Liver (tissue), 9 donors: ENCODE measurements around the gene SYNGR1. TPM values are rescaled to one million over a fixed set of nuclear protein-coding genes. Genes with fewer than 3 reads are reported as not detected.

Experiments
- DNase-seq: peaks from one replicate; pipeline ENCODE4 v3.0.0-alpha.2; 2017; ENCODE audit warnings: low spot score
- H3K27ac ChIP-seq, 2 donors: one replicate each; pipeline ENCODE4 v1.7.0; 2013; ENCODE audit warnings: inconsistent platforms in 2 of 2, low read length in 2 of 2, control low read depth in 1 of 2, low read depth in 1 of 2, mild to moderate bottlenecking in 1 of 2
- H3K27me3 ChIP-seq, 4 donors: one replicate each; pipeline versions ENCODE4 v1.6.1 to v1.7.0; 2013; ENCODE audit warnings: low read length in 3 of 4, inconsistent platforms in 1 of 4, mild to moderate bottlenecking in 1 of 4, moderate library complexity in 1 of 4; ENCODE audit not compliant: control insufficient read depth in 4 of 4, insufficient read depth in 4 of 4
- H3K36me3 ChIP-seq, 4 donors: one replicate each; pipeline versions ENCODE4 v1.6.1 to v1.7.0; 2013; ENCODE audit warnings: low read length in 3 of 4, mild to moderate bottlenecking in 3 of 4, low read depth in 1 of 4, moderate library complexity in 1 of 4; ENCODE audit not compliant: control insufficient read depth in 4 of 4, insufficient read depth in 3 of 4
- H3K4me1 ChIP-seq, 4 donors: one replicate each; pipeline versions ENCODE4 v1.6.1 to v1.7.0; 2013; ENCODE audit warnings: low read length in 3 of 4, mild to moderate bottlenecking in 3 of 4, moderate library complexity in 1 of 4; ENCODE audit not compliant: control insufficient read depth in 4 of 4, insufficient read depth in 4 of 4
- H3K4me3 ChIP-seq, 3 donors: one replicate each; pipeline versions ENCODE4 v1.6.1 to v1.7.0; 2013; ENCODE audit warnings: low read length in 3 of 3, control low read depth in 1 of 3, low read depth in 1 of 3, mild to moderate bottlenecking in 1 of 3
- H3K9ac ChIP-seq, 2 donors: one replicate each; pipeline ENCODE4 v1.7.0; 2013; ENCODE audit warnings: low read length in 2 of 2, mild to moderate bottlenecking in 2 of 2, moderate library complexity in 2 of 2, control low read depth in 1 of 2, low read depth in 1 of 2
- H3K9me3 ChIP-seq, 4 donors: one replicate each; pipeline versions ENCODE4 v1.6.1 to v1.7.0; 2013; ENCODE audit warnings: low read length in 3 of 4; ENCODE audit not compliant: control insufficient read depth in 4 of 4
- ATF3 ChIP-seq: IDR thresholded peaks from 2 replicates; pipeline ENCODE4 v1.6.1; 2016; ENCODE audit warnings: antibody characterized with exemption
- CTCF ChIP-seq: fragments of 150-350 bp; IDR thresholded peaks from 2 replicates; pipeline ENCODE4 v1.5.1; 2017; ENCODE audit warnings: improper control_type of control experiment, low read depth, low read length; ENCODE audit not compliant: missing input control
- FOXA1 ChIP-seq: IDR thresholded peaks from 2 replicates; pipeline ENCODE4 v1.6.1; 2016; ENCODE audit warnings: antibody characterized with exemption
- FOXA2 ChIP-seq: IDR thresholded peaks from 2 replicates; pipeline ENCODE4 v1.6.1; 2016; ENCODE audit warnings: antibody characterized with exemption
- GABPA ChIP-seq, 2 donors: IDR thresholded peaks in 1 of 2; conservative IDR thresholded peaks in 1 of 2; 2 replicates each; pipeline ENCODE4 v1.6.1; 2016; ENCODE audit warnings: antibody characterized with exemption in 2 of 2, mild to moderate bottlenecking in 1 of 2, moderate library complexity in 1 of 2
- HNF4A ChIP-seq, 2 donors: conservative IDR thresholded peaks; 2 replicates each; pipeline ENCODE4 v1.6.1; 2016; ENCODE audit warnings: antibody characterized with exemption in 2 of 2, mild to moderate bottlenecking in 2 of 2
- HNF4G ChIP-seq: IDR thresholded peaks from 2 replicates; pipeline ENCODE4 v1.6.1; 2016; ENCODE audit warnings: antibody characterized with exemption
- JUND ChIP-seq, 2 donors: IDR thresholded peaks; 2 replicates each; pipeline ENCODE4 v1.6.1; 2016; ENCODE audit warnings: antibody characterized with exemption in 2 of 2
- MAX ChIP-seq: IDR thresholded peaks from 2 replicates; pipeline ENCODE4 v1.6.1; 2016; ENCODE audit warnings: antibody characterized with exemption
- NR2F2 ChIP-seq: IDR thresholded peaks from 2 replicates; pipeline ENCODE4 v1.6.1; 2016; ENCODE audit warnings: antibody characterized with exemption
- RAD21 ChIP-seq, 2 donors: IDR thresholded peaks; 2 replicates each; pipeline ENCODE4 v1.6.1; 2016; ENCODE audit warnings: antibody characterized with exemption in 2 of 2, mild to moderate bottlenecking in 2 of 2
- REST ChIP-seq: IDR thresholded peaks from 2 replicates; pipeline ENCODE4 v1.6.1; 2016; ENCODE audit warnings: antibody characterized with exemption, mild to moderate bottlenecking
- SP1 ChIP-seq: IDR thresholded peaks from 2 replicates; pipeline ENCODE4 v1.6.1; 2018; ENCODE audit warnings: antibody characterized with exemption, mild to moderate bottlenecking
- TAF1 ChIP-seq: conservative IDR thresholded peaks from 2 replicates; pipeline ENCODE4 v1.6.1; 2016; ENCODE audit warnings: antibody characterized with exemption, mild to moderate bottlenecking
- ZBTB33 ChIP-seq: IDR thresholded peaks from 2 replicates; pipeline ENCODE4 v1.6.1; 2016; ENCODE audit warnings: antibody characterized with exemption
- WGBS: extraction: QIAGEN DNeasy Blood & Tissue Kit; methylation state at CpG from one replicate; pipeline ENCODE4 v1.1.7; 2013; 5-methylcytosine and 5-hydroxymethylcytosine counted together
- polyA plus RNA-seq, 2 donors: library from polyadenylated mRNA; stranded (reverse) in 1 of 2; unstranded in 1 of 2; fragments of 200-250 nt in 1 of 2; fragments of >200 nt in 1 of 2; fragmentation: Nextera tagmentation in 1 of 2; extraction: Ambion mirVana in 1 of 2; gene quantifications; one replicate each; pipeline versions ENCODE4 v1.2.1 to v1.2.3, GENCODE V29; 2013 to 2015
- total RNA-seq, 2 donors: library from RNA; depleted of rRNA; stranded (reverse); fragments of >200 nt; gene quantifications; one replicate each; pipeline ENCODE4 v1.2.3, GENCODE V29; 2014
- donor health status: healthy.
- donor health status: healthy.
- donor health status: healthy.
- donor health status: healthy.
- donor health status: healthy.

SYNGR1 gene
- total and polyA plus RNA-seq, 4 donors, result 1.8 to 21.9 (median 5.2) TPM

- H3K9ac ChIP-seq, result no peak overlapping the region
- H3K9me3 ChIP-seq, result no peaks in the 10 kb centered on the region
- H3K27ac ChIP-seq, result peak overlapping the region; percentile 42 to 44
- 75% methylated on average over 8 of the region's 8 CpGs for WGBS
- H3K4me3 ChIP-seq, result no peak overlapping the region
- peaks cover 22 to 45% (median 27%) of the 10 kb centered on the region in 4 donors for H3K36me3 ChIP-seq
- DNase-seq, result no peak
- no peak for TF ChIP-seq JUND (IDR thresholded peaks at IDR 0.05)
- no peak for TF ChIP-seq MAX
- no peak for TF ChIP-seq RAD21 (IDR thresholded peaks at IDR 0.05)
- TF ChIP-seq ZBTB33, result no peak
- TF ChIP-seq SP1, result no peak
- no peak for TF ChIP-seq REST
- no peak for TF ChIP-seq NR2F2
- no peak for TF ChIP-seq FOXA2
- no peak for TF ChIP-seq GABPA (IDR thresholded peaks at IDR 0.05 in 1 of 2, conservative IDR thresholded peaks at IDR 0.05 in 1 of 2)
- no peak for TF ChIP-seq ATF3
- no peaks in the 10 kb centered on the region for H3K27me3 ChIP-seq
- H3K4me1 ChIP-seq, result no peaks in the 10 kb centered on the region
Measured at GRCh38 chr22:39431821-39432251, 82.0 kb downstream of the SYNGR1 start.

- no peak overlapping the region for H3K4me3 ChIP-seq
- H3K27me3 ChIP-seq, result no peaks in the 10 kb centered on the region
- DNase-seq, result no peak
- peaks cover 17 to 40% (median 23%) of the 10 kb centered on the region in 4 donors for H3K36me3 ChIP-seq
- 82% methylated on average over 10 of the region's 10 CpGs for WGBS
- no peak for TF ChIP-seq FOXA2
- TF ChIP-seq RAD21 (IDR thresholded peaks at IDR 0.05), result no peak
- TF ChIP-seq NR2F2, result no peak
- no peak for TF ChIP-seq FOXA1
- TF ChIP-seq TAF1, result no peak
- TF ChIP-seq JUND (IDR thresholded peaks at IDR 0.05), result no peak
- no peak for TF ChIP-seq GABPA (IDR thresholded peaks at IDR 0.05 in 1 of 2, conservative IDR thresholded peaks at IDR 0.05 in 1 of 2)
- no peak for TF ChIP-seq HNF4A (conservative IDR thresholded peaks at IDR 0.05)
- no peak for TF ChIP-seq CTCF
- TF ChIP-seq REST, result no peak
- no peak for TF ChIP-seq ATF3
- no peak for TF ChIP-seq HNF4G
- TF ChIP-seq SP1, result no peak
- no peak for TF ChIP-seq MAX
- H3K27ac ChIP-seq, result peak overlapping the region; percentile 42 to 44
- H3K4me1 ChIP-seq, result peaks cover under 1 to 3% (median 2%) of the 10 kb centered on the region in 4 donors
- no peak overlapping the region for H3K9ac ChIP-seq
- no peaks in the 10 kb centered on the region for H3K9me3 ChIP-seq
Measured at GRCh38 chr22:39432361-39432811, 82.6 kb downstream of the SYNGR1 start.
